Neural cell (in vitro differentiated cells): Measurements from ENCODE around the gene INO80. TPM values are rescaled to one million over a fixed set of nuclear protein-coding genes. Genes with fewer than 3 reads are reported as not detected.

Experiments used
- H2AFZ ChIP-seq: fragments of 200-600, 300-800 bp; sonication (generic), shearing (Covaris generic); 2 replicates; pipeline ENCODE4 v1.6.0; 2014; ENCODE audit warnings: low read depth, mild to moderate bottlenecking, antibody characterized with exemption, low read length, moderate library complexity
- H3F3A ChIP-seq: fragments of 200-600 bp; shearing (Covaris generic); 2 replicates; pipeline ENCODE4 v1.6.1; 2016; ENCODE audit warnings: mild to moderate bottlenecking, moderate library complexity, mixed read lengths, antibody characterized with exemption, low read length; ENCODE audit not compliant: insufficient read depth, poor library complexity, severe bottlenecking
- H3K27ac ChIP-seq: fragments of 200-600, 300-800 bp; sonication (generic), shearing (Covaris generic); 2 replicates; pipeline ENCODE4 v1.5.1; 2014; ENCODE audit warnings: mild to moderate bottlenecking, low read length, moderate library complexity
- H3K27me3 ChIP-seq: fragments of 300-800, 200-600 bp; sonication (generic), shearing (Covaris generic); 2 replicates; pipeline ENCODE4 v1.6.0; 2014; ENCODE audit warnings: mild to moderate bottlenecking, low read depth, low read length, moderate library complexity; ENCODE audit not compliant: insufficient read depth
- H3K36me3 ChIP-seq: fragments of 300-800, 200-600 bp; sonication (generic), shearing (Covaris generic); 2 replicates; pipeline ENCODE4 v1.5.1; 2014; ENCODE audit warnings: mild to moderate bottlenecking, antibody characterized with exemption, low read length, moderate library complexity; ENCODE audit not compliant: insufficient read depth
- H3K4me2 ChIP-seq: fragments of 300-800, 200-600 bp; sonication (generic), shearing (Covaris generic); 2 replicates; pipeline ENCODE4 v1.6.0; 2014; ENCODE audit warnings: mild to moderate bottlenecking, low read length
- H3K4me3 ChIP-seq: fragments of 300-800, 200-600 bp; sonication (generic), shearing (Covaris generic); 2 replicates; pipeline ENCODE4 v1.5.1; 2014; ENCODE audit warnings: mild to moderate bottlenecking, low read length, moderate library complexity
- H3K79me2 ChIP-seq: fragments of 200-600 bp; shearing (Covaris generic); replicated peaks from 2 replicates; pipeline ENCODE4 v1.6.0; 2014; ENCODE audit warnings: mild to moderate bottlenecking, low read length, moderate library complexity; ENCODE audit not compliant: insufficient read depth
- H3K9ac ChIP-seq: fragments of 300-800, 200-600 bp; sonication (generic), shearing (Covaris generic); 2 replicates; pipeline ENCODE4 v1.6.1; 2016; ENCODE audit warnings: mild to moderate bottlenecking, low read length, mixed read lengths
- H3K9me2 ChIP-seq: fragments of 200-600 bp; shearing (Covaris generic); 2 replicates; pipeline ENCODE4 v1.6.1; 2016; ENCODE audit warnings: mild to moderate bottlenecking, low read length, mixed read lengths; ENCODE audit not compliant: insufficient read depth
- H3K9me3 ChIP-seq: fragments of 200-600, 300-800 bp; sonication (generic), shearing (Covaris generic); 2 replicates; pipeline ENCODE4 v1.6.1; 2016; ENCODE audit warnings: mild to moderate bottlenecking, mixed run types, low read length, moderate library complexity, mixed read lengths
- H4K20me1 ChIP-seq: fragments of 200-600 bp; shearing (Covaris generic); 2 replicates; pipeline ENCODE4 v1.6.1; 2016; ENCODE audit warnings: mild to moderate bottlenecking, mixed run types; ENCODE audit not compliant: insufficient read depth
- CTCF ChIP-seq: fragments of 450-650 bp; IDR thresholded peaks from 2 replicates; pipeline ENCODE4 v1.5.1; 2014; ENCODE audit warnings: antibody characterized with exemption, mild to moderate bottlenecking, moderate library complexity; ENCODE audit not compliant: poor library complexity, severe bottlenecking
- EP300 ChIP-seq: fragments of 450-650 bp; conservative IDR thresholded peaks from 2 replicates; pipeline ENCODE4 v1.6.1; 2014; ENCODE audit warnings: antibody characterized with exemption, mild to moderate bottlenecking, moderate library complexity; ENCODE audit not compliant: poor library complexity, severe bottlenecking
- EZH2 ChIP-seq: fragments of 200-600, 300-800 bp; shearing (Covaris generic), sonication (generic); IDR thresholded peaks from 2 replicates; pipeline ENCODE4 v1.6.1; 2014; ENCODE audit warnings: antibody characterized with exemption, low read length, borderline replicate concordance, mild to moderate bottlenecking; ENCODE audit not compliant: insufficient read depth, poor library complexity, severe bottlenecking
- MXI1 ChIP-seq: fragments of 450-650 bp; conservative IDR thresholded peaks from 2 replicates; pipeline ENCODE4 v1.6.1; 2014; ENCODE audit warnings: antibody characterized with exemption, mild to moderate bottlenecking; ENCODE audit not compliant: poor library complexity, severe bottlenecking
- POLR2AphosphoS5 ChIP-seq: IDR thresholded peaks from 2 replicates; pipeline ENCODE4 v1.6.1; 2012
- RAD21 ChIP-seq: fragments of 450-650 bp; conservative IDR thresholded peaks from 2 replicates; pipeline ENCODE4 v1.6.1; 2014; ENCODE audit warnings: antibody characterized with exemption, mild to moderate bottlenecking, moderate library complexity
- REST ChIP-seq: IDR thresholded peaks from 2 replicates; pipeline ENCODE4 v1.6.1; 2012; ENCODE audit warnings: borderline replicate concordance
- SMC3 ChIP-seq: fragments of 450-650 bp; conservative IDR thresholded peaks from 2 replicates; pipeline ENCODE4 v1.6.1; 2014; ENCODE audit warnings: antibody characterized with exemption, mild to moderate bottlenecking, moderate library complexity; ENCODE audit not compliant: poor library complexity
- TAF1 ChIP-seq: IDR thresholded peaks from 2 replicates; pipeline ENCODE4 v1.6.1; 2012; ENCODE audit warnings: low read depth
- polyA plus RNA-seq: library from polyadenylated mRNA; depleted of rRNA; stranded (reverse); fragments of >200 nt; gene quantifications from 2 replicates; pipeline ENCODE4 v1.2.3, GENCODE V29; 2014

Gene INO80
- polyA plus RNA-seq, 1 donor from 2014 or later = 8.4 TPM

DNA sequence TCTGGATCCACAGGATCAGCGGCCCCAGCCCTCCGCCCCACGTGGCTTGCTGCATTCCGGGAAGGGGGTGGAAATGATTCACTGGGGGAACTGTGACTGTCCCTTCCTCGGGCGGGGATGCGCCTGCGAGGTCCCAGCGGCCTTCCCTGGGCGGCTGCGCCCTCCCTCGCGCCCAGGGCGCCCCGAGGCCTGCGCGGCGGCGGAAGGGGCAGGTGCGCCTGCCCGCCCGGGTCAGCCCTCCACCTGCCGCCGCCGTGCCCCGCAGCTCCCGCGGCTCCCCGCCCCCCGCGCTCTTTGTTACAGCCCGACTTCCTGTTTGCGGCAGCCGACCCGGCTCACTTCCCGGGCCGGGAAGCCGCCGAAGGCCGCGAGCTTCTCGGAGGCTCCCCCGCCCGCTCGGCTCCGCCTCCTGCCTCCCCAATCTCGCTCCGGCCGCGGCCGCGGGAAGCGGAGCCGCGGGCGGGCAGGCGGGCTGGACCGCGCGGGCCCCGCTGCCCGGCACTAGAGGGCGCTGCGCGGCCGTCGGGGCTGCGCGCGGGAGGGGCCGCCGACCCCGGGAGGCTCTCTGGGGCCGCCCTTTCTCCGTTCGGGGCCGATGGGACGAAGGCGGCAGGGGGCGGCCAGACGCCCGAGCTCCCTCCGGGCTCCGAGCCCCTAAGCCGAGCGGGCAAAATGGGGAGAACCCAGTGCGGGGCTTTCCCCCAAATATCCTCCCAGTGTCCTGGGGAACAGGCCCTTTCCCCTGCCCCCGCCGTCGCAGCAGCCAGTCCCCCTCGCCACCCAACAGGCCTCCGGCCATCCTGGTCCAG lies 174.3 kb downstream of the INO80 start:
- Histone ChIP-seq H3K4me3 (peak overlapping the region; percentile 53), H3F3A (no peaks in the 10 kb centered on the region), H2AFZ (no peak overlapping the region), H3K36me3 (no peaks in the 10 kb centered on the region), H3K4me2 (no peak overlapping the region), H3K9me2 (no peaks in the 10 kb centered on the region), H3K9me3 (no peaks in the 10 kb centered on the region), H3K79me2 (no peaks in the 10 kb centered on the region), H3K27me3 (peaks cover 7% of the 10 kb centered on the region), H3K27ac (no peak overlapping the region), H4K20me1 (no peaks in the 10 kb centered on the region), H3K9ac (peak overlapping the region; percentile 49)
- TF ChIP-seq RAD21 (peak; percentile 12), MXI1 (no peak), POLR2AphosphoS5 (no peak), CTCF (peak; percentile 75), EP300 (peak; percentile 14), SMC3 (no peak)

DNA sequence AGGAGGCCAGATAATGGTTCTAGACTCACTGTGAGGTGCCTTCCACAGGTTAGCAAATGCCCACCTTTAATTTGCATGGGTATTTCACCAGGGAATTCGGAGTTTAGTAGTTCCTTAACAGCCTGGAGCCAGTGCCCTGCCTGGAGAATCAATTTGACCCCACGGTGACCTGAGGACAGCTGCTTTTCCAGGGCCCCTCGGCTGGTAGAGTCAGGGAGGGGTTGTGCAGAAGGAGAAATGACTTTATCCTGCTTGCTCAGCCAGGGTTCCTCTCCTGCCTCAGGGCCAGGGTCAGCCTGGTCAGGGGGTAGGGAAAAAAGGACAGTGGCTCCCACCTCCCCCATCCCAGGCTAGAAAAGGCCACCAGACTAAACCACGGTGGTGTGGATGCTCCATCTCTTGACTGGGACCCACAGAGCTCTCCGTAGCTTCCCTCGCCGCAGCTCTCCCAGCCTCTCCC lies 175.0 kb downstream of the INO80 start:
- Histone ChIP-seq H3K9me2 (no peaks in the 10 kb centered on the region), H3K9ac (peak overlapping the region; percentile 49), H3K4me2 (no peak overlapping the region), H3K4me3 (peak overlapping the region; percentile 51), H3K79me2 (no peaks in the 10 kb centered on the region), H2AFZ (no peak overlapping the region), H4K20me1 (no peaks in the 10 kb centered on the region), H3K27me3 (peaks cover 7% of the 10 kb centered on the region), H3K36me3 (no peaks in the 10 kb centered on the region), H3K9me3 (no peaks in the 10 kb centered on the region), H3F3A (no peaks in the 10 kb centered on the region), H3K27ac (no peak overlapping the region)
- TF ChIP-seq RAD21 (no peak), POLR2AphosphoS5 (no peak), CTCF (no peak), MXI1 (no peak), SMC3 (no peak), EZH2 (no peak), TAF1 (no peak), EP300 (no peak), REST (no peak)
